HepG2 (cell line): ENCODE data around the gene ITGAV. TPM values are rescaled to one million over a fixed set of nuclear protein-coding genes. Genes with fewer than 3 reads are reported as not detected.
A peak's percentile ranks its signal among the peaks of the same experiment; 100 is the strongest.

Experiments
- ATAC-seq: fragments of 200-7000 bp; cut with Tn5 transposase; 3 replicates; pipeline ENCODE4 v1.9.1; 2020; ENCODE audit warnings: mild to moderate bottlenecking, moderate library complexity
- BruUV-seq: library from RNA; stranded (reverse); fragments of 400-500 nt; replicated peaks from 2 replicates; lab custom pipeline; 2021; lab: Mats Ljungman, UMichigan
- CTCF ChIA-PET: fragments of 300-600 bp; formaldehyde crosslinking; extraction: SDS; loops from one replicate; lab custom pipeline; 2021; ENCODE audit warnings: low total read pairs, inconsistent platforms, low intra/inter-chr PET ratio; lab: Yijun Ruan, JAX
- POLR2A ChIA-PET: fragments of 350-600 bp; sonication (Branson Sonifier 250); formaldehyde crosslinking; loops from one replicate; lab custom pipeline; 2020; ENCODE audit warnings: antibody characterized with exemption, inconsistent platforms; lab: Yijun Ruan, JAX
- DNase-seq: peaks from one replicate; pipeline ENCODE4 v3.0.0-alpha.2; 2015; ENCODE audit warnings: low spot score
- FAIRE-seq: peaks from 3 replicates; lab custom pipeline; 2011; peaks lifted over from hg19 to GRCh38; lab: Jason Lieb, UNC
- H2AFZ ChIP-seq: one replicate; pipeline ENCODE4 v1.6.1; 2011; ENCODE audit warnings: low read length, inconsistent platforms
- H3K27ac ChIP-seq: fragments of 300-600 bp; 3 replicates; pipeline ENCODE4 v1.8.0; 2011; ENCODE audit warnings: mixed run types, mild to moderate bottlenecking, mixed read lengths, low read length, inconsistent platforms; ENCODE audit not compliant: insufficient read depth; ENCODE audit errors: extremely low read length
- H3K27me3 ChIP-seq, 2 experiments: fragments of 200-600 bp in 1 of 2; 2 replicates in 1 of 2; 3 replicates in 1 of 2; pipeline versions ENCODE4 v1.6.0 to v1.8.0; 2011; ENCODE audit warnings: low read length in 2 of 2, mild to moderate bottlenecking in 2 of 2, moderate library complexity in 2 of 2, inconsistent platforms in 1 of 2; ENCODE audit not compliant: insufficient read depth in 2 of 2, control insufficient read depth in 1 of 2
- H3K36me3 ChIP-seq, 2 experiments: fragments of 200-600 bp in 1 of 2; replicated peaks in 1 of 2; 2 replicates in 1 of 2; 3 replicates in 1 of 2; pipeline versions ENCODE4 v1.5.1 to v1.8.0; 2011; ENCODE audit warnings: low read length in 2 of 2, inconsistent platforms in 1 of 2; ENCODE audit not compliant: insufficient read depth in 2 of 2, control insufficient read depth in 1 of 2
- H3K4me1 ChIP-seq: 2 replicates; pipeline ENCODE4 v1.5.1; 2012; ENCODE audit warnings: low read length, inconsistent platforms; ENCODE audit not compliant: insufficient read depth
- H3K4me2 ChIP-seq: 2 replicates; pipeline ENCODE4 v1.6.0; 2011; ENCODE audit warnings: low read depth, low read length, inconsistent platforms
- H3K4me3 ChIP-seq, 3 experiments: fragments of 200-600 bp in 1 of 3; sonication (generic), shearing (Covaris generic) in 1 of 3; replicated peaks in 1 of 3; 2 replicates each; pipeline ENCODE4 v1.5.1; 2011 to 2016; ENCODE audit warnings: low read length in 3 of 3, inconsistent platforms in 2 of 3, low read depth in 2 of 3, mild to moderate bottlenecking in 2 of 3, control low read depth in 1 of 3, mixed read lengths in 1 of 3; ENCODE audit not compliant: insufficient read depth in 1 of 3
- H3K79me2 ChIP-seq: one replicate; pipeline ENCODE4 v1.6.1; 2011; ENCODE audit warnings: low read length, inconsistent platforms; ENCODE audit not compliant: insufficient read depth
- H3K9ac ChIP-seq: 2 replicates; pipeline ENCODE4 v1.6.0; 2011; ENCODE audit warnings: mild to moderate bottlenecking, low read depth, low read length, inconsistent platforms; ENCODE audit not compliant: insufficient read depth
- H3K9me3 ChIP-seq: 2 replicates; pipeline ENCODE4 v1.5.1; 2012; ENCODE audit warnings: mild to moderate bottlenecking, low read length
- H4K20me1 ChIP-seq: 2 replicates; pipeline ENCODE4 v1.6.0; 2011; ENCODE audit warnings: inconsistent platforms, mild to moderate bottlenecking, low read length, moderate library complexity; ENCODE audit not compliant: insufficient read depth
- FOXM1 ChIP-seq: sonication (generic); formaldehyde crosslinking; IDR thresholded peaks from 2 replicates; pipeline ENCODE4 v1.5.0; 2020; ENCODE audit warnings: missing genetic modification reagents
- GABPB1 ChIP-seq: IDR thresholded peaks from 2 replicates; pipeline ENCODE4 v1.6.1; 2016; ENCODE audit warnings: mild to moderate bottlenecking, missing genetic modification reagents, moderate library complexity, missing compliant biosample characterization
- HNRNPUL1 ChIP-seq: fragments of 200-400 bp; formaldehyde crosslinking; IDR thresholded peaks from 2 replicates; pipeline ENCODE4 v1.6.1; 2017; ENCODE audit warnings: low read depth, mild to moderate bottlenecking, low read length, moderate library complexity
- MEF2D ChIP-seq: sonication (generic); formaldehyde crosslinking; IDR thresholded peaks from 2 replicates; pipeline ENCODE4 v1.5.1; 2020; ENCODE audit warnings: mild to moderate bottlenecking, missing genetic modification reagents
- NFKB2 ChIP-seq: sonication (generic); formaldehyde crosslinking; IDR thresholded peaks from 2 replicates; pipeline ENCODE4 v1.4.0; 2020; ENCODE audit warnings: missing genetic modification reagents, borderline replicate concordance
- PITX1 ChIP-seq: sonication (generic); formaldehyde crosslinking; IDR thresholded peaks from 2 replicates; pipeline ENCODE4 v1.5.1; 2020; ENCODE audit warnings: mild to moderate bottlenecking, missing genetic modification reagents
- POGK ChIP-seq: sonication (generic); formaldehyde crosslinking; conservative IDR thresholded peaks from 2 replicates; pipeline ENCODE4 v1.8.0; 2022; ENCODE audit warnings: mild to moderate bottlenecking, moderate library complexity, missing genetic modification reagents
- SNRNP70 ChIP-seq: fragments of 200-400 bp; formaldehyde crosslinking; IDR thresholded peaks from 2 replicates; pipeline ENCODE4 v1.6.1; 2017; ENCODE audit warnings: mild to moderate bottlenecking, low read depth, low read length, moderate library complexity
- ZNF121 ChIP-seq: sonication (generic); formaldehyde crosslinking; IDR thresholded peaks from 2 replicates; pipeline ENCODE4 v1.5.0; 2020; ENCODE audit warnings: mild to moderate bottlenecking, missing genetic modification reagents
- ZNF253 ChIP-seq: sonication (generic); formaldehyde crosslinking; IDR thresholded peaks from 2 replicates; pipeline ENCODE4 v1.8.0; 2022; ENCODE audit warnings: mild to moderate bottlenecking, missing genetic modification reagents, borderline replicate concordance
- ZNF33B ChIP-seq: sonication (generic); formaldehyde crosslinking; IDR thresholded peaks from 2 replicates; pipeline ENCODE4 v1.5.1; 2020; ENCODE audit warnings: mild to moderate bottlenecking, missing genetic modification reagents
- ZNF570 ChIP-seq: sonication (generic); formaldehyde crosslinking; IDR thresholded peaks from 2 replicates; pipeline ENCODE4 v1.4.0; 2020; ENCODE audit warnings: mild to moderate bottlenecking, missing genetic modification reagents, borderline replicate concordance
- ZNF607 ChIP-seq: sonication (generic); formaldehyde crosslinking; IDR thresholded peaks from 2 replicates; pipeline ENCODE4 v1.5.1; 2020; ENCODE audit warnings: missing genetic modification reagents, mild to moderate bottlenecking, borderline replicate concordance
- ZNF883 ChIP-seq: sonication (generic); formaldehyde crosslinking; IDR thresholded peaks from 2 replicates; pipeline ENCODE4 v1.5.1; 2020; ENCODE audit warnings: mild to moderate bottlenecking, missing genetic modification reagents; ENCODE audit errors: not compliant biosample characterization
- WGBS: methylation state at CpG from one replicate; pipeline ENCODE4 v1.1.6; 2017; ENCODE audit warnings: low lambda C conversion rate; 5-methylcytosine and 5-hydroxymethylcytosine counted together
- in situ Hi-C: cut with HindIII; loops from 2 replicates; pipeline ENCODE4 v1.10.0; 2017; ENCODE audit warnings: low pct_unique_long_range_greater_than_20kb; ENCODE audit not compliant: extremely low pct_ligation_motif_present
- intact Hi-C: fragments of 100-400 bp; cut with micrococcal nuclease; formaldehyde crosslinking; loops from one replicate; pipeline ENCODE4 v1.10.0; 2022; ENCODE audit not compliant: unreplicated experiment
- polyA plus RNA-seq, 8 experiments: library from polyadenylated mRNA; depleted of rRNA in 3 of 8; stranded (reverse) in 7 of 8; unstranded in 1 of 8; fragments of >200 nt; fragmentation: Illumina TruSeq in 4 of 8; extraction: Trizol in 4 of 8; gene quantifications; 2 replicates each; pipeline versions ENCODE4 v1.2.1 to v1.2.3, GENCODE V29; 2011 to 2016; ENCODE audit warnings: low read depth in 4 of 8, missing spikeins in 1 of 8, mixed read lengths in 1 of 8; ENCODE audit not compliant: insufficient read depth in 1 of 8
- total RNA-seq, 5 experiments: library from RNA; depleted of rRNA; stranded (reverse); fragments of >200 nt; fragmentation: Illumina TruSeq; extraction: Trizol; gene quantifications; 2 replicates each; pipeline ENCODE4 v1.2.3, GENCODE V29; 2016; ENCODE audit warnings: low read depth in 1 of 5
- TF ChIP-seq, protein P1 (sequence below), 2 experiments: sonication (generic) in 1 of 2; formaldehyde crosslinking in 1 of 2; IDR thresholded peaks; 2 replicates each; pipeline versions ENCODE4 v1.4.0 to v1.6.1; 2016 to 2020; ENCODE audit warnings: borderline replicate concordance in 1 of 2, low read depth in 1 of 2, mild to moderate bottlenecking in 1 of 2, missing genetic modification reagents in 1 of 2
- TF ChIP-seq, protein P2 (sequence below): IDR thresholded peaks from 2 replicates; pipeline ENCODE4 v1.6.1; 2016; ENCODE audit warnings: missing biosample characterization, missing genetic modification reagents, low read depth
- TF ChIP-seq, protein P3 (sequence below): IDR thresholded peaks from 2 replicates; pipeline ENCODE4 v1.6.1; 2016; ENCODE audit warnings: missing genetic modification reagents, missing compliant biosample characterization

ITGAV gene
- total and polyA plus RNA-seq, 2 of the 13 experiments (the other 11 are each of a cell fraction or from before 2014, with no cell fraction given) = 59.1 to 60.4 TPM

- intact Hi-C loops (loop anchor here (2.0 kb wide), 3 partner anchors 49 to 105 kb away; partner anchors contain the start of gene ZC3H15), in situ Hi-C loops (no loop called here)
- FAIRE-seq = no peak
- H4K20me1 ChIP-seq = peaks cover 5% of the 10 kb centered on the region; the same call in 1 of the 2 replicates
- no peaks in the 10 kb centered on the region for H3K9me3 ChIP-seq
- peak overlapping the region; percentile 89 for H3K27ac ChIP-seq
- peaks cover 59% of the 10 kb centered on the region for H3K4me1 ChIP-seq
- POLR2A ChIA-PET = interaction anchor here (0.9 kb wide), 1 partner anchor 58 kb away, joined by 5 read pairs; no protein-coding TSS in a partner anchor
- peaks cover 63% of the 10 kb centered on the region for H3K79me2 ChIP-seq
- no peak for ATAC-seq
- no peaks in the 10 kb centered on the region; a peak in 2 of 5 replicates for H3K27me3 ChIP-seq
- H3K9ac ChIP-seq = peak overlapping the region; percentile 91
- WGBS = 19% methylated on average over 3 of the region's 3 CpGs
- H3K4me2 ChIP-seq = peak overlapping the region; percentile 97
- CTCF ChIA-PET = no interaction called here
- DNase-seq = no peak
- no TSS peak for BruUV-seq
- no peak overlapping the region for H2AFZ ChIP-seq
- peak overlapping the region; percentile 92 to 97 (median 95); a peak in 5 of 6 replicates for H3K4me3 ChIP-seq
- no peaks in the 10 kb centered on the region for H3K36me3 ChIP-seq
- no peak for TF ChIP-seq FOXM1 (CRISPR knock-in tag)
- TF ChIP-seq MEF2D (CRISPR knock-in tag) = no peak
- TF ChIP-seq HNRNPUL1 = no peak
- no peak for TF ChIP-seq ZNF33B (CRISPR knock-in tag)
- TF ChIP-seq, protein P1, sequence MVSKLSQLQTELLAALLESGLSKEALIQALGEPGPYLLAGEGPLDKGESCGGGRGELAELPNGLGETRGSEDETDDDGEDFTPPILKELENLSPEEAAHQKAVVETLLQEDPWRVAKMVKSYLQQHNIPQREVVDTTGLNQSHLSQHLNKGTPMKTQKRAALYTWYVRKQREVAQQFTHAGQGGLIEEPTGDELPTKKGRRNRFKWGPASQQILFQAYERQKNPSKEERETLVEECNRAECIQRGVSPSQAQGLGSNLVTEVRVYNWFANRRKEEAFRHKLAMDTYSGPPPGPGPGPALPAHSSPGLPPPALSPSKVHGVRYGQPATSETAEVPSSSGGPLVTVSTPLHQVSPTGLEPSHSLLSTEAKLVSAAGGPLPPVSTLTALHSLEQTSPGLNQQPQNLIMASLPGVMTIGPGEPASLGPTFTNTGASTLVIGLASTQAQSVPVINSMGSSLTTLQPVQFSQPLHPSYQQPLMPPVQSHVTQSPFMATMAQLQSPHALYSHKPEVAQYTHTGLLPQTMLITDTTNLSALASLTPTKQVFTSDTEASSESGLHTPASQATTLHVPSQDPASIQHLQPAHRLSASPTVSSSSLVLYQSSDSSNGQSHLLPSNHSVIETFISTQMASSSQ (IDR thresholded peaks at IDR 0.05; ENCODE audit: low read depth) = no peak
- TF ChIP-seq, protein P1 (CRISPR knock-in tag; IDR thresholded peaks at IDR 0.05; ENCODE audit: borderline replicate concordance) = no peak
- TF ChIP-seq ZNF883 (CRISPR knock-in tag) = no peak
- no peak for TF ChIP-seq ZNF570 (CRISPR knock-in tag)
- no peak for TF ChIP-seq POGK (CRISPR knock-in tag)
- TF ChIP-seq SNRNP70 = no peak
- no peak for TF ChIP-seq GABPB1 (CRISPR knock-in tag)
- TF ChIP-seq, protein P2, sequence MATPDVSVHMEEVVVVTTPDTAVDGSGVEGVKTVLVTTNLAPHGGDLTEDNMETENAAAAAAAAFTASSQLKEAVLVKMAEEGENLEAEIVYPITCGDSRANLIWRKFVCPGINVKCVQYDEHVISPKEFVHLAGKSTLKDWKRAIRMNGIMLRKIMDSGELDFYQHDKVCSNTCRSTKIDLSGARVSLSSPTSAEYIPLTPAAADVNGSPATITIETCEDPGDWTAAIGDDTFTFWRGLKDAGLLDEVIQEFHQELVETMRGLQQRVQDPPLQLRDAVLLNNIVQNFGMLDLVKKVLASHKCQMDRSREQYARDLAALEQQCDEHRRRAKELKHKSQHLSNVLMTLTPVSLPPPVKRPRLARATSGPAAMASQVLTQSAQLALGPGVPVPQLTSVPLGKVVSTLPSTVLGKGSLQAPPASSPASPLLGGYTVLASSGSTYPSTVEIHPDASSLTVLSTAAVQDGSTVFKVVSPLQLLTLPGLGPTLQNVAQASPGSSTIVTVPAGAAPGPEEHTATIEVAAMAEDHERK = no peak
- TF ChIP-seq, protein P3, sequence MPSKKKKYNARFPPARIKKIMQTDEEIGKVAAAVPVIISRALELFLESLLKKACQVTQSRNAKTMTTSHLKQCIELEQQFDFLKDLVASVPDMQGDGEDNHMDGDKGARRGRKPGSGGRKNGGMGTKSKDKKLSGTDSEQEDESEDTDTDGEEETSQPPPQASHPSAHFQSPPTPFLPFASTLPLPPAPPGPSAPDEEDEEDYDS (CRISPR knock-in tag) = no peak
- no peak for TF ChIP-seq ZNF607
- TF ChIP-seq ZNF121 = no peak
- TF ChIP-seq NFKB2 = no peak
- TF ChIP-seq PITX1 (CRISPR knock-in tag) = no peak
- TF ChIP-seq ZNF253 = no peak
Observed at GRCh38 chr2:186591506-186591890, 1.6 kb downstream of the ITGAV start.
